ENCODE data around the gene BTNL3.

- TF ChIP-seq CTCF (IDR thresholded peaks at IDR 0.05; ENCODE audit: insufficient read depth, low read depth, low read length) (no peak), EZH2 (IDR thresholded peaks at IDR 0.05; ENCODE audit: insufficient read depth, low read length) (no peak)
Observed at GRCh38 chr5:181001947-181002346, 13.3 kb downstream of the BTNL3 start.
